Activated CD8-positive, alpha-beta T cell treated with anti-CD3 and anti-CD28 coated beads for 36 hours (primary cell): ENCODE measurements around the gene F13B. TPM values are rescaled to one million over a fixed set of nuclear protein-coding genes. Genes with fewer than 3 reads are reported as not detected.

ENCODE experiments used
- ATAC-seq: fragments of 200-7000 bp; cut with Tn5 transposase; one replicate; pipeline ENCODE4 v1.10.0; 2021; ENCODE audit warnings: mild to moderate bottlenecking, moderate library complexity
- CTCF ChIA-PET: fragments of 350-600 bp; sonication (Branson Sonifier 250); formaldehyde crosslinking; loops from one replicate; lab custom pipeline; 2021; ENCODE audit warnings: antibody characterized with exemption; lab: Charles Lee
- POLR2A ChIA-PET: fragments of 350-600 bp; sonication (Branson Sonifier 250); formaldehyde crosslinking; loops from one replicate; lab custom pipeline; 2021; ENCODE audit warnings: antibody characterized with exemption; lab: Charles Lee
- DNase-seq: peaks from one replicate; pipeline ENCODE4 v3.0.0-alpha.2; 2020
- H3K27ac Mint-ChIP-seq: one replicate; pipeline ENCODE4 v1.8.0; 2021; ENCODE audit warnings: mild to moderate bottlenecking, mixed read lengths
- H3K27me3 Mint-ChIP-seq: one replicate; pipeline ENCODE4 v1.8.0; 2021; ENCODE audit warnings: mixed read lengths
- H3K36me3 Mint-ChIP-seq: one replicate; pipeline ENCODE4 v1.8.0; 2021; ENCODE audit warnings: low read depth, mixed read lengths
- H3K4me1 Mint-ChIP-seq: one replicate; pipeline ENCODE4 v1.8.0; 2021; ENCODE audit warnings: low read depth, mixed read lengths
- H3K4me3 Mint-ChIP-seq: one replicate; pipeline ENCODE4 v1.8.0; 2021; ENCODE audit warnings: mild to moderate bottlenecking, moderate library complexity, mixed read lengths
- H3K9me3 Mint-ChIP-seq: one replicate; pipeline ENCODE4 v1.8.0; 2021; ENCODE audit warnings: mixed read lengths
- CTCF ChIP-seq: fragments of 200-600 bp; IDR thresholded peaks from one replicate; pipeline ENCODE4 v1.8.0; 2022; ENCODE audit warnings: antibody characterized with exemption, mild to moderate bottlenecking
- intact Hi-C: fragments of 100-400 bp; cut with micrococcal nuclease; formaldehyde crosslinking; loops from one replicate; pipeline ENCODE4 v1.10.0; 2022
- total RNA-seq, 2 experiments: library from RNA; stranded (reverse); gene quantifications; one replicate each; pipeline ENCODE4 v1.2.3, GENCODE V29; 2021

Gene F13B
- total RNA-seq, 2 experiments from 2014 or later: not detected

- H3K4me1 Mint-ChIP-seq: no peaks in the 10 kb centered on the region
- POLR2A ChIA-PET: no interaction called here
- H3K27ac Mint-ChIP-seq: no peak overlapping the region
- intact Hi-C loops: no loop called here
- CTCF ChIA-PET: no interaction called here
- no peak overlapping the region for H3K4me3 Mint-ChIP-seq
- DNase-seq: no peak
- H3K9me3 Mint-ChIP-seq: no peaks in the 10 kb centered on the region
- H3K36me3 Mint-ChIP-seq: no peaks in the 10 kb centered on the region
- TF ChIP-seq CTCF: no peak
- ATAC-seq: no peak
- peaks cover 6% of the 10 kb centered on the region for H3K27me3 Mint-ChIP-seq
Measured at GRCh38 chr1:197062692-197063091, 4.4 kb downstream of the F13B start.

GRCh38 chr1:197049100-197049499, 18.0 kb downstream of the F13B start:
- H3K4me1 Mint-ChIP-seq: no peaks in the 10 kb centered on the region
- POLR2A ChIA-PET: no interaction called here
- intact Hi-C loops: no loop called here
- no peaks in the 10 kb centered on the region for H3K9me3 Mint-ChIP-seq
- H3K27me3 Mint-ChIP-seq: peaks cover 7% of the 10 kb centered on the region
- no peak overlapping the region for H3K27ac Mint-ChIP-seq
- DNase-seq (no peak), ATAC-seq (no peak)
- H3K36me3 Mint-ChIP-seq: no peaks in the 10 kb centered on the region
- CTCF ChIA-PET: no interaction called here
- no peak for TF ChIP-seq CTCF
- H3K4me3 Mint-ChIP-seq: no peak overlapping the region

- ATAC-seq (no peak), DNase-seq (no peak)
- no peaks in the 10 kb centered on the region for H3K36me3 Mint-ChIP-seq
- POLR2A ChIA-PET: no interaction called here
- no peak overlapping the region for H3K27ac Mint-ChIP-seq
- no peaks in the 10 kb centered on the region for H3K9me3 Mint-ChIP-seq
- no peak for TF ChIP-seq CTCF
- peaks cover 12% of the 10 kb centered on the region for H3K27me3 Mint-ChIP-seq
- H3K4me3 Mint-ChIP-seq: no peak overlapping the region
- CTCF ChIA-PET: no interaction called here
- intact Hi-C loops: no loop called here
- H3K4me1 Mint-ChIP-seq: peaks cover 3% of the 10 kb centered on the region
Measured at GRCh38 chr1:197042676-197043341, 24.3 kb downstream of the F13B start.

- no peaks in the 10 kb centered on the region for H3K9me3 Mint-ChIP-seq
- POLR2A ChIA-PET: no interaction called here
Measured at GRCh38 chr1:197041486-197042353, 25.3 kb downstream of the F13B start.

More at GRCh38 chr1:197041486-197042353, 25.3 kb downstream of the F13B start:
- TF ChIP-seq CTCF: no peak
- no peaks in the 10 kb centered on the region for H3K36me3 Mint-ChIP-seq
- CTCF ChIA-PET: no interaction called here
- peaks cover 8% of the 10 kb centered on the region for H3K27me3 Mint-ChIP-seq
- no peak for DNase-seq
- no peak overlapping the region for H3K4me3 Mint-ChIP-seq
- H3K27ac Mint-ChIP-seq: no peak overlapping the region
- intact Hi-C loops: no loop called here
- H3K4me1 Mint-ChIP-seq: peaks cover 3% of the 10 kb centered on the region
- no peak for ATAC-seq
